Cardiac fibroblast (primary cell): ENCODE results near the gene ABCA12.

Experiments
- DNase-seq, 2 donors: peaks; one replicate each; pipeline versions ENCODE4 v3.0.0 to v3.0.0-alpha.2; 2010; ENCODE audit warnings: low read depth in 2 of 2
- H3K4me3 ChIP-seq, 2 donors: replicated peaks in 1 of 2; 1 replicate in 1 of 2; 2 replicates in 1 of 2; pipeline ENCODE4 v1.5.1; 2011; ENCODE audit warnings: low read depth in 2 of 2, low read length in 2 of 2, mild to moderate bottlenecking in 2 of 2, moderate library complexity in 1 of 2
- CTCF ChIP-seq: IDR thresholded peaks from one replicate; pipeline ENCODE4 v1.5.1; 2011; ENCODE audit warnings: low read depth, mild to moderate bottlenecking, low read length, inconsistent platforms

Gene ABCA12

GRCh38 chr2:215029936-215030335 is 108.5 kb downstream of the ABCA12 start:
- no peak overlapping the region for H3K4me3 ChIP-seq
- no peak for TF ChIP-seq CTCF

GRCh38 chr2:215028231-215028630 is 110.2 kb downstream of the ABCA12 start:
- no peak overlapping the region for H3K4me3 ChIP-seq
- TF ChIP-seq CTCF, result no peak
- peak; percentile 7 to 41 for DNase-seq

More at GRCh38 chr2:215029936-215030335, 108.5 kb downstream of the ABCA12 start:
- DNase-seq, result no peak

GRCh38 chr2:215027779-215028178 is 110.6 kb downstream of the ABCA12 start:
- no peak for DNase-seq
- no peak overlapping the region for H3K4me3 ChIP-seq
- TF ChIP-seq CTCF, result no peak

GRCh38 chr2:215022910-215023309 is 115.5 kb downstream of the ABCA12 start:
- TF ChIP-seq CTCF, result no peak
- H3K4me3 ChIP-seq, result no peak overlapping the region
- no peak for DNase-seq

- no peak for TF ChIP-seq CTCF
- H3K4me3 ChIP-seq, result no peak overlapping the region
- DNase-seq, result peak; percentile 3 to 32
Measured at GRCh38 chr2:215022418-215022817, 116.0 kb downstream of the ABCA12 start.

GRCh38 chr2:215020283-215020682 is 118.1 kb downstream of the ABCA12 start:
- no peak overlapping the region for H3K4me3 ChIP-seq
- DNase-seq, result no peak
- TF ChIP-seq CTCF, result no peak

GRCh38 chr2:215019521-215020145 is 118.8 kb downstream of the ABCA12 start:
- DNase-seq, result no peak
- no peak overlapping the region for H3K4me3 ChIP-seq
- TF ChIP-seq CTCF, result no peak
